ENCODE results near the gene NIFK.

GRCh38 chr2:121721926-121722325, 14.7 kb downstream of the NIFK start:
- TF ChIP-seq CTCF (conservative IDR thresholded peaks at IDR 0.05; ENCODE audit: low read length) (no peak), EZH2phosphoT487 (IDR thresholded peaks at IDR 0.05; ENCODE audit: borderline replicate concordance, low read depth, low read length) (no peak)
